Measurements from ENCODE around the gene NDUFA11.

The NDUFA11 gene
- 5.7 to 18.0 (median 8.7) reads per million in 17 experiments for total RNA-seq

GRCh38 chr19:5903624-5904351, at the start of gene NDUFA11:
NDUFA11 (minus strand) TSS chr19:5903790; CDS start chr19:5903708, 82 bp downstream.
- peak; percentile 97 to 99 (median 98) for DNase-seq

DNA sequence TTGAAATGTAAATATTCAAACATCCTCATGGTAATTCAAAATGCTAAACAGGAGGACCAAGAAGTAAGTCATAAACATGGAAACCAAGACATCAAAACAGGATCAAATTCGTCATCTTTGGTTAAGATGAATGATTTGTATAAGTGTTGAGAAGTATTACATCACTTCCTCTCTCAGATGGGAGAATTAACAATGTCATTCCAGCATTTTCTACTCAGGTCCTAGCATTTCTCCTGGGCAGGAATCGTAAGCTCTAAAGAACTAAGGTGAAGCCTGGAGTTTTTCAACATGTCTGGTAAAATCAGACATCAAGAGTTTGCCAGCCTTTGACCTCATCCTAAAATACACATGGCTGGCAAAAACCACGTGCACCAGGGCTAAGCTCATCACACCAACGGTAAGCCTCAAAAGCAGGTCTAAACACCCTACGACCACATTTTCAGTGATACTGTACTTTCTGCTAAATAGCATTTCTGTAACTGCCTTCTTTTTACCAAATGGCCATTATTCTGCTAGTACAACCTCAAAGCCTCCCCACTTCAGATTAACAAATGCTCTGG, 49.5 kb upstream of the NDUFA11 start:
- peak in 2 of 4 experiments; percentile 33 to 44 for DNase-seq

GRCh38 chr19:5952193-5953029, 48.8 kb upstream of the NDUFA11 start:
- DNase-seq, result no peak

DNA sequence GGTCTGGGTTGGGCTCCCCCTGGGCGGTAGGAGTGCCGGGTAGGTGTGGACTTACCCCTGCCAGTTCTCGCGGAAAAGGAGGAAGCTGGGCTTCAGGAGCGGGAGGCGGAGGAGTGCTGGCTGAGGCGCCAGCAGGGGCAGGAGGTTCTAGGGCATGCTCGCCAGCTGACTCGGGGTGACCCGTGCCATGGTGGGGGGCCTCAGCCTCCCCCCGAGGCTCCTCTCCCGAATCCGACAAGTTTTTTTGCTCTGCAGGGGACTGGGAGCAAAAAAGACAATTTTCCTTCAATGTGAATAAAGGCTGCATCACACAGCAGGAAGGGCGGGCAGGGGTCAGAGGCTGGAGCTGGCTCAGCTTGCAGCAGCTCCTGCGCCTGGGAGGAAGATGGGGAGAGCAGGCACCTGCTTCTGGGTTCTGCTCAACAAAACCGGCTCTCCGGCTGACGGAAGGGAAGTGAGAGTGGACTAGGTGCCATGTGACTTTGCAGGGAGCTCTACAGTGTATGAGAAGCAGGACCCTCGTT, 47.8 kb upstream of the NDUFA11 start:
- peak; percentile 53 to 82 (median 66) for DNase-seq

- no peak for DNase-seq
Observed at GRCh38 chr19:5950741-5951140, 47.2 kb upstream of the NDUFA11 start.

- no peak for DNase-seq
Observed at GRCh38 chr19:5949792-5950305, 46.3 kb upstream of the NDUFA11 start.

DNA sequence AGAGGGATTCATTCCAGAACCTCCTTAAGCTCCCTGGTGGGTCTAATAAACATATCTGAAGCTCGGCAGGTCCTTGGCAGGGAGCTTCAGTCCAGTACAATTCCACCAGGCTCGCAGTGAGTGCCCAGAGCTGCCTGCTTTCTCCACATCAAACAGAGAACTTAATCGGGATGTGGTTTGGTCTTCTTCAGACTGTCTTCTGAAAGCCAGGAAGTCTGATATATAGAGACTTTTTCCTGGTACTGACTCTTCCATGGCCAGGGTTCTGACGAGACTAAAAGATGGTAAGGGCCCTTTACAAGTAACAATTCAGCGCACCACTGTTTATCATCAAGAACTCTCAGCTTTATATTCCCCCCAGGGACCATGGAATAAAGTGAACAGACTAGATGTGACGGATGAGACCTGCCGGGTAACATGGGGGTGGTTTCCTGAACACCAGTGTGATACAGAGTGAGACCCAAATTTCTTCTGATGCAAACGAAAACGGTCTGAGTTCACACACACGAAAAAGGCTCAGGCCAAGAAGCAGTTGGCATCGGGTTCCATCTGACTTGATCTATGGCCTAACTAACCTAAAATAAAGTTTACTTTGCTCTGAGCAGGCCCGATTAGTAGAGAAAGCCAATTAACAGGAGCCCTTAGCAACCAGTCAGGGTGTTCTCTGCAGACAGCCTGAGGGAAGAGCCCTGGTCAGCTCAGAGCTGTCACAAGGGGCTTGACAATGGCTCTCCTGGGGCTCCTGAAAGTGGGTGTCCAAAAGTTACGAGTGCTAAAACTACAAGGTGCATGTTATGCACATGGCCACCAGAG, 45.4 kb upstream of the NDUFA11 start:
- no peak for DNase-seq

- peak; percentile 89 to 96 (median 94) for DNase-seq
Observed at GRCh38 chr19:5947435-5947834, 43.8 kb upstream of the NDUFA11 start.

DNA sequence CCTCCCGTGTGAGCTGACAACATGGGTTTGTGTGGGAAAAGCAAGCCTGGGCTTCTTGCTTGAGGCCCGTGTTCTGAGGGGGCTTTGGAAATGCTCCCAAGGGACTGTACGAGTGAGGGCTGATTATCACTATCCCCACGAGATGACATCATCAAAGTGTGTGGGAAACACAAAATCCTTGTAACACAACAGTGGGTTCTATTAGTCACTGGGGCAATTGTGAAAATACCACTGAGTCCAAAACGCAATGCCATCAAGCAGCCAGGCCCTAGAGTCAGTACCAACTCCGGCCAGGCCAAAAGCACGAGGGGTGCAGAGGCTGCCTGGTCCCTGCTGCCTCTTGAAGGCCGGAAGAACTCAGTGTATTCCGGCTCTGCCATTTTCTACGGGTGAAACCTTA, 40.0 kb upstream of the NDUFA11 start:
- DNase-seq, result peak in 3 of 4 experiments; percentile 16 to 41 (median 31)

DNA sequence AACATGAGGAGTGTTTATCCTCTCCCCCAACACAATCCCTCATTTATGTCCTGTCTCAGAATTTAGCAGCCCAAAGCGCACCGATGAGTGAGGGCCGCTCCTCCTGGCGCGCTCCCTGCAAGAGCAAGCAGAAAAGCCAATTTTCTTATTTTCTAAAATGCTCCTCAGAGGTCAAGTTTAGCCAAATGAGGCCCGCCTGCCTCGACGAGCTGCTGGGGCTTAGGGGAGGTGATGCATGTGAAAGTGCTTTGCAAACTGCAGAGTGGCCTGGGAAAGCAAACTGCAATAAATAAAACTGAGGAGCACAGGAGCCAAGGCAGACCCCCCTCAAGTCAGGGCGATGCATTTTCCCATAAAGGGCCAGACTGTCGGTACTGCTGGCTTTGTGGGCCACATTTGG, 39.5 kb upstream of the NDUFA11 start:
- DNase-seq, result no peak

GRCh38 chr19:5941673-5942072, 38.1 kb upstream of the NDUFA11 start:
- no peak for DNase-seq

DNA sequence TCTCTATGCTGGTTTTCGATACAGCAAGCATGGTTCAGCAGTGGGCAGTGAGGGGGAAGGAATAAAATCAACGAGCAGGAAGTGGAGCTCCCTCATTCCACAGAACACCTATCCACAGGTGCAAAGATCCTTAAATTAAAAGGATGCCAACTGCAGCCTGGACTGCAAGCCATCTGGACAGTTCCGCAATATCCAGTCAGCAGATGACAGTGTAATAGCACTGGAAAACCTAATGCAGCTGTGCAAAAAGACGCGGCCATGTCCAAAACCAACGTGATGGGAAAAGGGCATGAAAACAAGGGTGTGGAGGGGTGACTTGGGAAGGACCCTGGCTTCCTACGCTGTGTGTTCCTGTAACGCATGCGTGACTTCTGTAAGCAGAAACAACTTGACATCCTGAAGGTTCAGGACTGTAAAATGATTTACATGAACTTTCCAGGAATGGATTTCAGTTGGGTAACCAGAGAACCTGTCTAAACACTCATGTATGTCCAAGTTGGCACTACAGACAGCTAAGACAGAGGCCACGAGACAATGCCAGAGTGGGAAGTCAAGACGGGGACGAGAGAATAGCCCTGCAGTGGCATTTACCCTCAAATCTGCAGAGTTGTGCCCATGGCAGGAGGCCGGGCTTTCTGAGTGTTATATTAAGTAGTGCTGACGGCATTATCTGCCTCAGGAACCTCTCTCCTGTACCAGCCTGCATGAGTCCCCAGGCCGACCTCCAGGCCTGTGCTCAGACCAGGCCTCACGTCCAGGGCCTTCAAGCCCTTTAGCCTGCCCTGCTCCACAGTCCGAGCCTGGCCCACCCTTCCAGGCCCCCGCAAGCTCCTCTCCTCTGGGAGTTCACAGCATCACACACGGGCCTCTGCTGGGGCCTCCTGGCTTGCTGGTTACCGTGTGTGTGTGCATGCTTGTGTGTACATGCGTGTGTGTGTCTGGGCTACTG, 36.9 kb upstream of the NDUFA11 start:
- DNase-seq, result no peak

DNA sequence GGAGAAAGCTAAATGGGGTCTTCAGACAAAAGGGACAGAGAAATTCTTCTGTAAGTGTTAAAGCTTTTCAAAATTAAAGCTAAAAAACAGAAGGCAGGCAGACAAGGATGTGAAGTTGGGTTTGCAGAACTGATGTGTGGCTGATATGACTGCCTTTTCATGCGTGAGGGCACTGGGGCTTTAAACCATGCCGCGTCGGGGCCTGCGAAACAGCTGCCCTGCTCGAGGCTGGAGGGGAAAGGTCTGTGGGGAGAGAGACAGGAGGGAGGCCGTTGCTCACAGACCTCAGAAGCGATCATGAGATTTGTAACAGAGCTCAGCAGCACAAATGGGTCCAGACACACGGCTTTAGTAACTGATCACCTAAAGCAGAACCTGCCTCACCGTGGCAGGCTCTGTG, 34.0 kb upstream of the NDUFA11 start:
- DNase-seq, result no peak

DNA sequence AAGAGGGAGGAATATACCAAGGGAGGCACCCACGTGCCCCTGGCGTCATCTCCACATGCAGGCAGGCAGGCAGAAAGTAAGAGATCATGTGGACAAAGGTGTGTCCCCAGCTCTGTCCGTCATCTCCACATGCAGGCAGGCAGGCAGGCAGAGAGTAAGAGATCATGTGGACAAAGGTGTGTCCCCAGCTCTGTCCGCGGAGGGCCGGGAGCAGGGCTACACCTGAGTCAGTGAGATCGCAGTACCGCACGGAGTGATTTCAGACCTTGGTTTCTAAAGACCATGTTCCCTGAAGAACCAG, 32.7 kb upstream of the NDUFA11 start:
- no peak for DNase-seq

DNA sequence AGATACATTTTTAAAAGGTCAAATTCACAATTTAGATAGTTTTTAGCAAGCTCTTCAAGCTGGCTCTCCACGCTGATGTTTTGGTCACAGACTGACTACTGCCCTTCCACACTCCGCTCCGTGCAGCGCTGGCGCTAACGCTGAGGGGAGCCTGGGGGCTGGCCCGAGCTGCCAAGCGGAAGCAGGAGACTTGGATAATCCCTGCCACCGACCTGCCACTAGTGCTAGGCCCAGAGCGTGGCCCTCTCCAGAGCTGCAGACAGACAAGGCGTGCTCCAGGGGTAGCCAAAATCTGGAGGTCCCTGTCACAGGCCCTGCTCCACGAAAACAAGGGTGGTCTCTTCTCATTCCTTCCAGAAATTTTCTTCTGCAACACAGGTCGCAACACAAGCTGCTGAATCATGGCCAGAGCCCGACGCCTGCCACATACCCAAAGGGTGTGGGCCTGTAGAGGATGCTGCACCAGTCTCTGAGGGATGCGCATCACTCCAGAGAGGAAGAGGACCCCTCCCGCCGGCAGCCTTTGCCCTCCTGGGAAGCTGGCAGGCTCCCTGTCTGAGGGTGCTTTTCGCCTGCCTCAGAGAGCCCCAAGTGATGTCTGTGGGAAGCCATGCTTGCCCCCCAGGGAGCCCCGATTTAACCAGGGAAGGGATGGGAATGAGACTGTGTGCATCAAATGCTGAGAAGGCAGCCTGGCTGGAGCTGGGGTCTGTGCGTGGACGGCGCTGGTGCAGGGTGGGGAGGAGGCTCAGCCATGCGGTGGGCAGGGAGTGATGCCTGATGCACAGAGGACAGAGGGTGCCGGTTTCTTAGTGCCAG, 32.1 kb upstream of the NDUFA11 start:
- DNase-seq, result no peak

GRCh38 chr19:5934774-5935472, 31.3 kb upstream of the NDUFA11 start:
- no peak for DNase-seq

DNA sequence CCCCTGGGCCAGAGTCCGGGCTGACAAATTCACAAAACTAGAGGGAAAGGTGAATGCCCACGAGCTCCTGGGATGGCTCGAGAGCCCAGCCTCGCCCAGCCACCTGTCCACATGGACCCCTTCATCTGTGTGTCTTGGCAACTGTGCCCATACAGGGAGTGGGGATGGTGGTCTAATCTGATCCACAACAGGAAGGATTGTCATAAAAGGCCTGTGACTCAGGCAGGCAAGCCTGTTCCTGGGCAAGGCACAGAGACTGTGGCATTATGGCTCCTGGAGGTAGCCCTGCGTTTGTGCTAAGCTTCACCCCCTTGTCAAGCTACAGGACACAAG, 30.4 kb upstream of the NDUFA11 start:
- no peak for DNase-seq

- DNase-seq, result no peak
Observed at GRCh38 chr19:5933391-5934068, 29.9 kb upstream of the NDUFA11 start.
